ENCODE results near the gene MYBPH. TPM values are rescaled to one million over a fixed set of nuclear protein-coding genes. Genes with fewer than 3 reads are reported as not detected.

Gene MYBPH
- total RNA-seq, 1 donor from 2014 or later: not detected

- ATAC-seq (ENCODE audit: poor library complexity) (no peak), DNase-seq (no peak)
- intact Hi-C loops (cut with DNase I): no loop called here
These were observed 32.8 kb downstream of the MYBPH start for GRCh38 chr1:203142684-203143408.

- ATAC-seq (ENCODE audit: poor library complexity) (no peak), DNase-seq (no peak)
- intact Hi-C loops (cut with DNase I): no loop called here
These were observed 33.5 kb downstream of the MYBPH start for GRCh38 chr1:203142124-203142523.

GRCh38 chr1:203140743-203141520 is 34.7 kb downstream of the MYBPH start:
- intact Hi-C loops (cut with DNase I): no loop called here
- ATAC-seq (ENCODE audit: poor library complexity): no peak

GRCh38 chr1:203139976-203140475 is 35.6 kb downstream of the MYBPH start:
- DNase-seq: no peak
- intact Hi-C loops (cut with DNase I): no loop called here
- ATAC-seq (ENCODE audit: poor library complexity): no peak

More at GRCh38 chr1:203140743-203141520, 34.7 kb downstream of the MYBPH start:
- DNase-seq: no peak

- ATAC-seq (ENCODE audit: poor library complexity) (no peak), DNase-seq (no peak)
- intact Hi-C loops (cut with DNase I): no loop called here
These were observed 37.6 kb downstream of the MYBPH start for GRCh38 chr1:203138066-203138465.

GRCh38 chr1:203137324-203137723 is 38.3 kb downstream of the MYBPH start:
- ATAC-seq (ENCODE audit: poor library complexity) (no peak), DNase-seq (no peak)
- intact Hi-C loops (cut with DNase I): no loop called here

GRCh38 chr1:203136409-203137042 is 39.1 kb downstream of the MYBPH start:
- no peak for DNase-seq
- no peak for ATAC-seq (ENCODE audit: poor library complexity)
- intact Hi-C loops (cut with DNase I): no loop called here

GRCh38 chr1:203135636-203136305 is 39.9 kb downstream of the MYBPH start:
- DNase-seq: no peak
- ATAC-seq (ENCODE audit: poor library complexity): no peak
- intact Hi-C loops (cut with DNase I): no loop called here

GRCh38 chr1:203133970-203134725 is 41.5 kb downstream of the MYBPH start:
- ATAC-seq (ENCODE audit: poor library complexity): no peak
- intact Hi-C loops (cut with DNase I): no loop called here
- DNase-seq: no peak

- DNase-seq (no peak), ATAC-seq (ENCODE audit: poor library complexity) (no peak)
- intact Hi-C loops (cut with DNase I): no loop called here
These were observed 44.0 kb downstream of the MYBPH start for GRCh38 chr1:203131548-203132200.

GRCh38 chr1:203130358-203130985 is 45.2 kb downstream of the MYBPH start:
- DNase-seq (no peak), ATAC-seq (ENCODE audit: poor library complexity) (peak; percentile 53)
- intact Hi-C loops (cut with DNase I): no loop called here

- DNase-seq (peak; percentile 83), ATAC-seq (ENCODE audit: poor library complexity) (peak; percentile 67)
- intact Hi-C loops (cut with DNase I): no loop called here
These were observed 46.0 kb downstream of the MYBPH start for GRCh38 chr1:203129501-203130231.

- no peak for DNase-seq
- intact Hi-C loops (cut with DNase I): no loop called here
- ATAC-seq (ENCODE audit: poor library complexity): no peak
These were observed 46.7 kb downstream of the MYBPH start for GRCh38 chr1:203128716-203129500.

- ATAC-seq (ENCODE audit: poor library complexity): peak; percentile 22
- intact Hi-C loops (cut with DNase I): no loop called here
These were observed 47.3 kb downstream of the MYBPH start for GRCh38 chr1:203128431-203128715.

GRCh38 chr1:203127666-203128430 is 47.8 kb downstream of the MYBPH start, which contains the start of gene ADORA1:
Gene ADORA1, plus strand, starts transcription at chr1:203127726. Its CDS starts 1,116 bp downstream, at chr1:203128842.
- intact Hi-C loops (cut with DNase I): no loop called here
- peak; percentile 88 for ATAC-seq (ENCODE audit: poor library complexity)
- peak; percentile 81 for DNase-seq

More at GRCh38 chr1:203128431-203128715, 47.3 kb downstream of the MYBPH start:
- no peak for DNase-seq

Data from Right ventricle myocardium superior (tissue), 1 donor.